HG02981 (cell line): ENCODE results near the gene SLC4A8.

ENCODE experiments used
- ATAC-seq: cut with Tn5 transposase; IDR thresholded peaks from one replicate; pipeline ENCODE4 v1.9.1; 2021; ENCODE audit warnings: mild to moderate bottlenecking, moderate library complexity; ENCODE audit not compliant: unreplicated experiment

SLC4A8 gene

DNA sequence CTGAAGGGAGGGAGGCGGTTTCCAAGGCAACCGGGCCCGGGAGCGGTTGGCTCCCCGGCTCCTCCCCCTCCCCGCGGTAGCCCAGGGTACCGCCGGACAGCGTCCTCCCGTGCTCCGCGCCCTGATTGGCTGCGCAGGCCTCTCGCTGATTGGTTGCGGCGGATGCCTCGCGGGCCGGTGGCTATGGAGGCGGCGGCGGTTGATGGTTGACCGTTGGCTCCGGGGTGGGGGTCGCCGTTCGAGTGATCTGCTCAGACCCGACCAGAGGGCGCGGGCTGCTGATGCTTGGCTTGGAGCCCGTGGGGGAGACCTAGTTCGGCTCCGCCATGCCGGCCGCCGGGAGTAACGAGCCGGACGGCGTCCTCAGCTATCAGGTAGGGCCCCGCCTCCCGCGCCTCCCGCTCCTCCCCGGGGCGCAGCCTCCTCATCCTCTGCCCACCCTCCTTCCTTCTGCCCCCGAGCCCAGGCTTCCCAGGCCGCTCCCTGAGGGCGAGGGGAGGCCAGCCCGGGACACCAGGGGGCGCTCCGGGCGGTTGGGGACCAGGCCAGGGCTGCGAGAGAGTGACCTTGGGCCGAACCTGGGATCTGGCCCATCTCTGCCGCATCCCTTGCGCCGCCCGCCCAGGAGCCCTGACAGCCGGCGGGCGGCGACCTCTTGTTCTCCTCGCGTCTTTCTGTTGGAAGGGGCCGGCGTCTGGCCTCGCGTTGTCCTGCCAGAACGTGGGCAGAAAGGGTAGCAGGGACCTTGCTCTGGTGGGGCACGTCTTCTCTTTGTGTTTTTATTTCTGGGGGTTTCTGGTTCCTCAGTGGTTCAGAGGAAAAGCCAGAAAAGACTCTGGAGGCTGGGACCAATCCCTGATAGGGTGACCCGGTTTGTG is at the start of gene SLC4A8:
SLC4A8 (plus strand) TSS at position 170 of the 878 bp plus-strand sequence; CDS start at position 327, 157 bp downstream.
- peak; percentile 89 for ATAC-seq

DNA sequence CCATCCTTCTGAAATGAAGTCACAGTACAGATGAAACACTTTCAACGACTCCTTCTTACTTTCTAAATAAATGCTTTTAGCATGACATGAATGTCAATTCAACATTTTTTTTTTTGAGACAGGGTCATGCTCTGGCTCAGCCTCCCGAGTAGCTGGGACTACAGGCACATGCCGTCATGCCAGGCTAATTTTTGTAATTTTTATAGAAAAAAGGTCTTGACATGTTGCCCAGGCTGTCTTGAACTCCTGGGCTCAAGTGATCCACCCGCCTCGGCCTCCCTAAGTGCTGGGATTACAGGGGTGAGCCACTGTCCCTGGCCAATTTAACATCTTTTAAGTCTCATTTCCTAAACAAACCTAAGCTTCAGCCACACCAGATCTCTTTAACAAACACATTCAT is 49.8 kb upstream of the SLC4A8 start:
- ATAC-seq, result no peak

DNA sequence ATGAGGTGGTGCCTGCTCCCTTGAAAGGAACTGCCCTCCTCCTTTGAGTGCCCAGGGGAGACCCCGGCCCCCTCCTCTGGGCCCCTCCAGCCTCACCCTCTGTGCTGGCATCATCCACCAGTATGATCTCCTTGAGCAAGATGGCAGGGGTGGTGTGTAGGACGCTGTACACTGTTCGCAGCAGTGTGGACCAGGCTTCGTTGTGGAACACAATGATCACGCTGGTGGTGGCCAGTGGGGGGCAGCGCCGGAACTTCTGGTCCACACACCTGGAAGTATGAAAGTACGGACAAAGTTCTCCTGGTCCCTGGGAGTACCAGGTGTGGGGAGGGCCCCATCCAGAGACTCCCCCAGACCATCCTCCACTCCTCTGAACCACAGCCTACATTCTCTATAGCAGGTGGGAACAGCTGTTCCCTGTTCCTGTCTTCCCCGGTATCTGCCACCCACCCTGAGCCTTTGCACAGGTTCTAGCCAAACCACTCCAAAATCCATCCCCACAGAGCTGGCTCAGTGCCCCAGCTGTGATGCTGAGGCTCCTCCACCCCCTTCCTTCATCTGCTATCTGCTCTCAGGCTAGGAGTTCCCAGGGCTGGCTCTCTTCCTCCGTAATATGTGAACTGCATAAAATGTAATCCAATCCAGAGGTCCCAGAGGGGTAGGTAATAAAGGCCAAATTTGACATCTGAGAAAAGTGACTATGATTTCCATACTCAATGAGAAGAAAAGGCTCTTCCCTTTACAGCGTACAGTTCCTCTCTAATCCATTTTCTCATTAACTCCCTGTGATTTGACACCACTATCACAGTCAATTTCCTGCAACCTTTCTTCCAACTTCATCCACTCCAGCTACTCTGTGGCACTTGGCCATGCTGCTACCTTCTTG is 47.3 kb upstream of the SLC4A8 start:
- ATAC-seq, result no peak

DNA sequence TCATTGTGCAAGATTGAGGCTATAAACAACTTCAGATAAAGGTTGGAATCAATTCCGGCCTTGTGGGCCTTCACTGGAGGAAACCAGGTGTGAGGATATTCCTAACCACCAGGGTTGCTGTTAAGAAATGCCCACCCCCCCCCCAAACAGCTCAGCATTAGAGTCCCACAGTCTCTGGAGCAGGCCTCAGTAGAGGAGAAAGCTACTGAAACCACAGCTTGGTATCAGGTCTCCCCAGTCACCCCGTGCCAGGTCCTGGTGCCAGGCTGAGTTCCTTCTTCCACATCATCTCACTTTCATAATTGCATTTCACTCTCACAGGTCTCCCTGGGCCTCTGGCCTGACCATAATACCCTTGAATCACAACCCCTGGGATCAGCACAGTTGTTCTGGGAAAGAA is 45.9 kb upstream of the SLC4A8 start:
- ATAC-seq, result no peak

DNA sequence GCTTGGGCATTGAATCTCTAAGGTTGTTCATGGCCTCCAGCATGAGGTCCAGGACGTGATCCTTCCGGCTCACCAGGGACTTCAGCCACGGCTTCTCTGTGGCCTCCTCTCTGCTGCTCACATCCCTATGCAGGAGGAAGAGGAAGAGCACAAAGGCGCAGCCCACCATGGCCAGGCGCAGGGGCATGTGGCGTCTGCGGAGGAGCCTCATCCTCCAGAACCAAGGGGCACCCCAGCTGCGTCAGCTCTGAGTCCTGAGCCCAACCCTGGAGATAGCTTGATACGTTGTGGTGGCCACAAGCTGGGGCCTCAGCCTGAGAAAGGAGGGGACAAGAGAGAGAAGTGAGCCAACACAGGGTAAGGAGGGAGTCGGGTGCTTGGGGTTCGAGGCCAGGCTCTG is 45.1 kb upstream of the SLC4A8 start:
- ATAC-seq, result no peak

DNA sequence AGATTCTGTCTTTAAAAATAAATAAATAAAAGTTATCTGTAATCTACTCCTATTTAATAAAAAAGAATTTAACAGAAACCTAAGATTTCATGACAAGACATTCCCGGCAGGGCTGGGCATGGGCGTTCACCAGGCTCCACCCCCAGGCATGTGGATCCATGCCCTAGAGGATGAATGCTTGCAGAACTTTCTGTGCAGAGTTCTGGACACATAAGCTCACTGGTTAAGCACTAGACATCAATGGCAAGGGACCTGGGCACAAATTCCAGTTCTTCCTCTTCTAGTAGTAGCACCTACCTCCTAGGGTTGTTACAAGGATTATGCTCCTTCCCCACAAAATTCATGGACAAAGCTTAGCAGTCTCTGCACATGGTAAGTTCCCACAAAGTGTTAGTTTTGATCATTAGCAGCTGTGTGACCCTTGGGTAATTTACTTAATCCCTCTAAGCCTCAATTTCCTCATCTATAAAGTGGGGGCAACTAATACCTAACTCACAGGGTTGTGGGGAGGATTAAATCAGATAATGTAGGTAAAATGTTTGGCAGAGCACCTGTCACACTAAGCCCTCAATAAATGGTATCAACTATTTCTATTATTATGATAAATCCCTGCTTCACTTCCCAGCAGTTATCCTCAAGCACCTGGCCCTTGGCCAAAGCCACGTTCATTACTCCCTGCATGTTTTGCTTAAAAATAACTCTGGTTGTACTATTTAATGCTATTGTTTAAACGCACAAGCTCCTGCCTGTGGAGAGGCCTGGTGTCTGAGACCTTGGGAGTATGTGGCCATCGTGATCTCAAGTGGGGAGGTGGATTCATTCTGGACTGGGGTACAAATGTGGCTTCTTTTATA is 43.2 kb upstream of the SLC4A8 start:
- ATAC-seq, result no peak

DNA sequence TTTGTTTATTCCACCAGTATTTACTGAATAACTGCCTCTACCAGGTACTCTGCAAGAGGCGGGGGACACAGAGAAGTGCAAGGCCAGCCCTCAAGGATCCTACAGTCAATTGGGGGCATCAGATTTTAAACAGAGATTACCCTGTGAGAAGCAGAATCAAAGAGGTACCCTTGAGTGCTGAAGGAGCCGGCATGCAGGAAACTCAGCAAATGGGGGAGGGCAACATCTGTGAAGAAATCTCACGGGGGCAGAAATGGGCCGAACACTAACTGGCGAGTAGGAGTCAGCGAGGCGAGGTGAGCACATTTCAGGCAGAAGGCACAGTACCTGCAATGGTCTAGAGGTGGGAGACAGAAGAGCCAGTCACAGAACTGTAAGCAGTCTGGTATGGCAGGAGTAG is 42.5 kb upstream of the SLC4A8 start:
- no peak for ATAC-seq

DNA sequence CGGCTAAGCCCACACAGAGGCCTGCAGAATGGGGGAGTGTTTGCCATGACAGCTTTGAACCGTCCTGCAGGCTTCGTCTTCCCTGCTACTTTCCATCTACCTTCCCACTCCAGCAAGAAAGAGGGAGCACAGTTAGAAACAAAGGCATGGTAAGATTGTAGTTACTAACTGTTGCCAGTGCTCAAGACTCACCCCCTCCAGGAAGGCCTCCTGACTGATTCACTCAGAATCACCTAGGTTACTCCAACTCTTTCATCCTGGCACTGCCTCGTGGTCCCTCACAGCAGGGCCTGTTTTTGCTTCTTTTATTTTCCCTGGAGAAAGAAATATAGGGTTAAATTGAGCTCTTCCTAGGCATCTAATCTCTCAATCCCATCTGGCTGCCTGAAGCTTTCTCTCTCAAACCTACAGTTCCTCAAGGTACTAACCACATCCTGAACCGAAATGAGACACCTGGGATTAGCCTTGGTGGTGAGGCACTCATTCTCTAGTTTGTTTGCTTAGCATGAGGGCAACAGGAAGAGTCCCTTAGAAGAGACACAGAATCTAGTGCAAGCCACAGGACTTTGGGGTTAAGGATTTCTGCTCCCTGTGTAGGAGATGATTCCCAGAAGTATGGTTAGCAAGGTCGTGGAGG is 41.2 kb upstream of the SLC4A8 start:
- no peak for ATAC-seq

DNA sequence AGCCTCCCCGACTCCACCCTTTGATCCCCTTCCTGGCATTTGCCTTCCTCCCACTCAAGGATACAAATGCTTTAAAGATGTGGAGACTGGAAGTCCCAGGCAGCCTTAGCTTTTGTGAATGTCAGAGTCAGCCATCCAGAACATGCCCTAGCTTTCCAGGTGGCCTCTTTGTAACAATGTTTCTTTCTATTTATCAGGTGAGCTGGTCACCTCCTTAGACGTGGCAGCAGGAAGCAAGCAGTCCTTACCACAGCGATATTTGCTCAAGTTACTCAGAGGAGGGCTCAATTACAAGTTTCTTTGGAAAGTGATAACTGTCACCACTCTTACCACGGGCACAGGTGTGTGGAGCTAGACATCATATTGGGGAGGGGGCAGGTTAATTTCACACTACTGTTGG is 38.3 kb upstream of the SLC4A8 start:
- ATAC-seq, result no peak

DNA sequence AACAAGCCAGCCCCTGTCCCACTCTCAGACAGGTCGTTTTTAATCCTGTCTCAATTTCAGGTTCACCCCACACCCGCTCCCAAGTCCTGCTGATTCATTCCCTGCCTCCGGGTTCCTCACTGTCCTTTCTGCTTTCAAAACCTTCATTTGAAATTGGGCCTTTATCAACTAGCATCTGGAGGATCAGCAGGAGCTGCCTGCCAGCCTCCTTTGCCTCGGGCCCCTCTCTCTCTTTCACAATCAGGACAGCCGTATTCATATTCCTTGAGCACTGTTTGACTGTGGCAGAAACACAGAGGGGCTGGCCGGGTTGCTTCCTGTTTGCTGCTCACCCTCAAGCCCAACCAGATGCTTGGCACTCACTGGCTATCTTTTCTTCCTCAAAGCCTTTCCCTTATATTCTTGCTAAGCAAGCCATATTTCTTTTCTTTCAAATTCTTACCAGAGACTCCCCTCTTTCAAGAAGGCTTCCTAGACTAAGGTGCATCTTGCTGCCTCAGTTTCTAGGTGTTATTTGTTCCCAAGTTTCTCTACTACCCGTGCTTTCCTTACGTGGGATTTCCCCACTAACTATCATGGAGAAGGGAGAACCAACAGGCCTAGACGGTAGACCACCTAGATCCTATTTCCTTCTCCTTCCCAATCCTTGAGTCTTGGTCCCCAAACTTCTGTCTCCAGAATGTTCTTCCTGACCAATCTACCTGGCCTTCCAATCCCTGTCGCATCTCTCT is 36.4 kb upstream of the SLC4A8 start:
- no peak for ATAC-seq

DNA sequence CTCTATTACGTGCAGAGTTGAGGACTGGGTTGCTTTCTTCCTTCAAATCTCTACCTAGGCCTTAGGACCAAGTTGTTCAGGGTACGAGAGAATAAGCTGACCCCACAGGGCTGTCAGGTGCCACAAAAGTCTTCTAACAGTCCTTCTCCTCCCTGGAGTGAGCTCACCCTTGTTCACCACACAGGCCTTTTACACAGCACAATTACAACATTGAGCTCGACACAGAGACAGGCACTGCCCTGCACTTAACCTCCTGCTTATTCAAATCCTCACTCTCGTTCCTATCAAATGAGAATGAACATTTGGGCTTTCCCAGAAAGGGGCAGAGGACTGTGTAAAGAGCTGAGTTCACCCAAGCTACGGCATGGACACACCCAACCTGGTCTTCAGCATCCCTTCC is 35.8 kb upstream of the SLC4A8 start:
- ATAC-seq, result no peak

DNA sequence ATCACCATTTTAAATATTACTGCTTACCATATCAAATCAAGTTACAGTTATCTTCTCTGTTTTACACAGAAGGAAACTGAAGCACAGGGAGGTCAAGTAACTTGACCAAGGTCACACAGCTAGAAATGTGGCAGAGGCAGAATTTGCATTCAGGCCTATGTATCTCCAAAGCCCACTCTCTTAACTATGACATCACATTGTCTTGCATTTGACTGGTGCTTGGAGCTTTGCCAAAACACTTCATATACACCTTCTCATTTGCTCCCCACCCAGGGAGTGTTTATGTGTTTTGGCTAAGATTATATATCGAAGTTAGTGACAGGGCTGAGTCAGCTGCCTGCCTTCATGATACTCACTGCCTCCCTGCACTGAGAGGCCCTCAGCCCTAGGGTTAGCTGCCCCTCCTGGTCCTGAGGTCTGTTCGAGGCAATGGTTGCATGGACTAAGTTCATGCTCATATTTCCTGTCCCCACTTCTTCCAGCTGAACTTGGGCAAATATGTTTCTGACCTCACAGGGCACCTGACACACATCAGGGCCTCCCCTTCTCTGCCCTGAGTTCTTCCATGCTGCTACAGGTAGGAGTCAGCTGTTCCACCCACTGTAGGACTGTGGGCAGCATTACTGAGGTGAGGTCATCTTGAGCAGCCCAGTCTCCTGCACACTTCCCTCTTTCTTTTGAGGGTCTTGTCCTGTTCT is 35.2 kb upstream of the SLC4A8 start:
- ATAC-seq, result no peak

DNA sequence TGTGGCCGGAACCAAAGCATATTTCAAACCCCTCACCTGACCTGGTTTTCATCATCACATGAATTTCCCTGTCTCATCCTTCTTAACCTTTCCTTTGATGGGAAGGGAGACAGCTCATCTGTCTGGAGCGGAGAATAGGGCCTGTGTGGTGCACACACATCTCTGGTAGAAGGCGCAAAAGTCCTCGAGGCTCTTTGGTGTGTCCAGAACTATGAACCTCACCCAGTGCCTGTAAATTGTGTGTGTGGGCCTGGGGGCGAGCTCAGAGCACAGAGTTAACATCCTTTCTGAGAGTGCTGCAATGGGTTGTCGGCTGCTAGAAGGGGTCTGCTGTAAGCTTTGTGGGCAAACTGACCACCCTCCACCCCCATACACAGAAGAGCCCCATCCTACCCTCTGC is 34.2 kb upstream of the SLC4A8 start:
- no peak for ATAC-seq

DNA sequence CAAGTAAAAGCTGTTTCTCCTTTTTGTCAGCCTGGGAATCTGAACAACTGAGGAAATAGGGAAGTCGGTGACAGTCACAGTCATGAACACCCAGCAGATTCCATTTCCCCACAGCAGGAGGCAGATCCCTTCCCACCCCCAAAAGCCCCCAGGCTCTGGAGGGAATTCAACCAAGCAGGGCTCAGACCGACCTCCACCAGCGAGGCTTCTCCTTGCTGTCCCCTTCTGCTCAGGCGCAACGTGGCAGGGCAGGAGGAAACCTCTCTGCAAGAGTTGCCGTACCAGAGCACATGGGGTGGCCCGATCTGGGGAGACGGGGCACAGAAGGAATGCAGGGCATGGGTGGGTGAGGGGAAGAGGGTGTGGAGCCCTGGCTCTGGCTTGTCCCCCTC is 33.7 kb upstream of the SLC4A8 start:
- peak; percentile 9 for ATAC-seq

DNA sequence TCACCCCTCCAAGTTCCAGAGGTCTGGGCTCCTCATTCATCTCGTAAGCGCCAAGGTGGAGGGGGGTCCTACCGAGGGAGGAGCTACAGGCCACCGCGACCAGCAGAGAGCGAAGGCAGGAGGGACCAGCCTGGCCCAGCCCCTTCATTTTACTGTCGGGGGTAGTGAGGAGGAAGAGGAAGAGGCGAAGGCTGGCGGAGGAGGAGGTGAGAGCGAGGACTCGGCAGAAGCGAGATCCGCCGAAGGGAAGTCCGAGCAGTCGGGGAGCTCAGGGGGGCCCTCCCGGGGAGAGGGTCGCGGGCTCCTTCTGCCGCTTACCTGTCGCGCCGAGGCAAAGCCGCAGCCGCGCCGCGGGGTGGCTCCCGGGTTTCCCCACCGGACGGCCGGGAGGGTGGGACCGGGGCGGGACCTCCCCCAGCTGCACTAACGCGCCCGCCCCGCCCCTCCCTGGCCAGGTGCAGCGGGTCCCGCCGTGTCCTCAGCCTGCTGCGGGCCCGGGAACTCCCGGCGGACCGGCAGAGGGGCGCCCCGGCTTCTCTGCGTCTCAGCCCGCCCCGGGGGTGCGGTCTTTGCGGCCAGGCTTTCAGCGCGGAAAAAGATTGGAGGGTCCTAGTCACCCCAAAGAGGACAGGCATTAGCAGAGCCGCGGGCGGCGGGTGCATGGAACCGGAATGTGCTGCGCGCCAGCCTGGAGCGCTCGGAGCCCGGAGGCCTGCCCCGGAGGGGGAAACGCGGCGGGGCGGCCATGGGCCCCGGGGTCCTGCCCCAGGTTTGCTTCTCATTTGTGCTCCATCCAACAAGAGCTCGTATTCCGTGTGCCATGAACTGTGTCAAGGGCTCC is 33.1 kb upstream of the SLC4A8 start, which contains the start of gene GALNT6:
GALNT6 (minus strand) TSS at position 124 of the 841 bp plus-strand sequence. CDS start 11,625 bp downstream, outside the sequence.
- ATAC-seq, result peak; percentile 33

DNA sequence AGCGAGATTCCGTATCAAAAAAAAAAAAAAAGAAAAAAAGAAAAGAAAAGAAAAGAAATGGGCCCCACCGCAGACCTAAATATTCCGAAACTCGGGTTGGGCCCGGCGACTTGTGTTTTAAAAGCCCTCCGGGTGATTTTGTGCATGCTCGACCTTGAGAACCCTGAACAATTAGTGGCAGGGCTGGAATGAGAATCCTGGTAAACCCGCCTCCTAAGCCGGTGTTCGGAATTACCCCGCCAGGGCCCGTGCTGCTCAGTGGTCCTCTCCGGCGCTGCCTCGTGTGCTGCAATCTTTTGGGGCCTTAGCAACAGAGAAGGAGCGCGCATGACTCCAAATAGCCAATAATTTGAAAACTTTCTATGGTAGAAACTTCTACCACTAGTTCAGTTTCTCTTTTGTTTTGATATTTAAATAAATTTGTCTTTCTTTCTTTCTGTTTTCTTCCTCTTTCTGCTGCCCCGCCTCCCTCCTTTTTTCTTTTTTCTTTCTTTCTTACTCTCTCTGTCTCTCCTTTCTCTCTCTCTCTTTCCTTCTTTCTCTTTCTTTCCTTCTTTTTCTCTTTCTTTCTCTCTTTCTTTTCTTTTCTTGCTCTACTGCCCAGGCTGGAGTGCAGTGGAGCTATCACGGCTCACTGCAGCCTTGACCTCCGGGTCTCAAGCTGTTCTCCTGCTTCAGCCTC is 31.9 kb upstream of the SLC4A8 start:
- ATAC-seq, result peak; percentile 31

DNA sequence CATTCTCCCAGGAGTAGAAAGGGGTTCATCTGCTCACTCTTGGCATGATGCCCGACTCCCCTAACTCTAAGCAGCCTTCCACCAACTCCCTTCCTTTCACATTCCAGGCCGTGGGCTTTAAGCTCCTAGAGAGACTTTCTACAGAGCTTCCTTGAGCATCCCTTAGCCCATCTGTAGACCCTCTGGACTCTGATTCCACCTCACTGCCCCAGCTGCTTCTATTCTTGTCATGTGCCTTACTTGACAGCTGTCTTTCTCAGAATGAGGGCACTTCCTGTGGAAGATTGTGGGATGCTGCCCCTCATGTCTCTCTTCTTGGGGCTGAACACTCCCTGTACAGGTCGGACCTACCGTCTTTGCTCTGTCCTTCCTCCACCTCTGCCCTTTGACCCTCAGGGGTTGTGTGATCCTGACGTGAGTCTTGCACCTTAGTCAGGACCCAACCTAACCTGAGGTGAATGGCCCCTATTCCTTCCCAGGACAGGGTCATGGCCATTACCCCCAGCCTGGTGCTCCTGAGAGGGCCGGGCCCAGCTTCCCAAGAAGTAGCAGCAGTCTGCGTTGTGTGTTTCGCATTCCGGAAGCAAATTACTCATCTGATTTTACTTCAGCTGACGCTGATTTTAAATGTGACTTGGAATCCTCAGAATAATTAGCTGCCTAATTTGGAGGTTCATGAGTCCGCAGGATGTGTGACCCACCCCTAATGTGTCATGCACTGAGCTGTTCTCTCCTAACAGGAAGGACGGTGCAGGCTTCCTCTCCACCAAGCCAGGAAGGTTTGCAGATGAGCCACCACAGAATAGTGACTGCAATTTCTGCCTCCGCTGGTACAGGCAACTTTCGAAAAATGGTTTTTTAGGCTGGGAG is 30.7 kb upstream of the SLC4A8 start:
- ATAC-seq, result no peak
